GM18507 (cell line): Measurements from ENCODE around the gene FBXO46.

ENCODE experiments used
- DNase-seq: peaks from one replicate; pipeline ENCODE4 v3.0.0; 2011; ENCODE audit warnings: low read depth; ENCODE audit not compliant: insufficient read length; ENCODE audit errors: extremely low spot score
- FAIRE-seq: peaks from 2 replicates; lab custom pipeline; 2011; peaks lifted over from hg19 to GRCh38; lab: Jason Lieb, UNC

The FBXO46 gene, protein sequence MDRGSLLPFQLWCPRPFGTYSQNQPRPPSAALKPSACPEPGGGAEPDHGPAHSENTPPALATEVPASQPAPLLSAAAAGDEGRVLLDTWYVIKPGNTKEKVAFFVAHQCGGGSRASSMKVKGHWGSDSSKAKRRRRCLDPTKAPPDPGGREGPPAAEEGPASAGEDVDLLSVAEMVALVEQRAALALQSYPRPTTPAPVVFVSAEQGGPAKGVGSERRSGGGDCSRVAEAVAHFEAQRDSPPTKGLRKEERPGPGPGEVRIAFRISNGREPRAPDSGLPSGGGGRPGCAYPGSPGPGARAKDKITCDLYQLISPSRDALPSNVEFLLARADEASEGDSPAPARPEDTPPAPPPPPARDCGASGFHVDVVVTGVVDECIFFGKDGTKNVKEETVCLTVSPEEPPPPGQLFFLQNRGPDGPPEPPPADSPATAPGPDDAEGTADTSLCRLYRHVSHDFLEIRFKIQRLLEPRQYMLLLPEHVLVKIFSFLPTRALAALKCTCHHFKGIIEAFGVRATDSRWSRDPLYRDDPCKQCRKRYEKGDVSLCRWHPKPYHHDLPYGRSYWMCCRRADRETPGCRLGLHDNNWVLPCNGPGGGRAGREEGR

DNA sequence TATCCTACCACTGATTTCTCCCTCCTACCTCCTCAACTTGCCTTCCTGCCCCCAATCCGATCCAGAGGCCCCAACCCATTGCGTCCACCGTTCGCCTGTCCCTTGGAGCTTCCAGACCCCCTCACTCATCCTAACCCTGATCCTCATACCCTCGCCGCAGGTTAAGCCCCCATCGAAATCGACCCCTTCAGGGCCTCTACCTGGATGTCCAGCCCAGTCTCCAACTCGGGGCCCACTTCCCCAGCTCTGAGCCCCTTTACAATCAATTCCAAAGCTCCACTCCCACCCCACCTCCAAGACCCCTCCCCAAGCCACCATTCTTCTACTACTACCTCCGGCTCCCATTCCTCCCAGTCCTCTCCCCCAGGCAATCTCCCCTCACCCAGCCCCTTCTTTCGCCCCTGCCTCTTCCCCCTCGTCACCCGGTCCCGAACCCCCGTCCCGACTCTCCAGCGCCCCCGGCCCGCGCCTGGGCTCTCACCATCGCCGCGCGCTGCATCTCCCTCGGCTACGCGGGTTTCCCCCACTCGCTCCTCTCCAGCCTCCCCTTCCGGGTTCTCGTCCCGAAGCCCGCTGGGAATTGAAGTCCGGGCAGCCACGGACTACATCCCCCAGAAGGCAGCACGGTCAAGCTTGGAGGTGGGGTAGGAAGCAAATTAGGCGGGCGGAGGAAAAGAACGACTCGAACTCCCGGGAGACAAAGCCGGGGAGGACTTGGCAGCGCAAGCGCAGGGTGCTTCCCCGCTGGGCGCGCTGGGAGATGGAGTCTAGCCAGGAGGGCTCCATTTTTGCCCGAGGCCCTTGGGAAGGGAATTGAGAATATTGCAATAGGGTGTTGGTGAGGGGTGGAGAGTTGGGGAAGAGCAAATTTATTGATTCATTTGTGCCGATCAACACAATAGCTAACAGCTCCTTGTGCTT lies at the start of gene FBXO46:
Gene FBXO46 (minus strand): TSS at position 529 of the 921 bp plus-strand sequence. CDS start 17,401 bp downstream, outside the sequence.
- peak; percentile 94 for DNase-seq
- peak; percentile 99 for FAIRE-seq

DNA sequence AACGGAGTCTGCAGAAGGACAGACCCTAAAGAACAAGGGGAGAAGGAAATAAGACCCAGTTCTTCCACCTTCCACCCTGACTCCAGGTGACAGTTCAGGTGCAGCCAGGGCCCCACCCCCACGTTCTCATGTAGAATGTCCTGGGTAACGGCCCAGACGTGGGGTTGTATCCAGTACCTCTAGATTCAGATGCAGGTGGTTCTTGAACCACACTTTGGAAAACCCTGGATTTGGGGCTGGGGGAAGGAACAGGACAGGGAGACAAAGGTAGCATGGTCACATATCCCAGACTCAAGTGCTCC lies 49.4 kb upstream of the FBXO46 start:
- FAIRE-seq (no peak), DNase-seq (no peak)

DNA sequence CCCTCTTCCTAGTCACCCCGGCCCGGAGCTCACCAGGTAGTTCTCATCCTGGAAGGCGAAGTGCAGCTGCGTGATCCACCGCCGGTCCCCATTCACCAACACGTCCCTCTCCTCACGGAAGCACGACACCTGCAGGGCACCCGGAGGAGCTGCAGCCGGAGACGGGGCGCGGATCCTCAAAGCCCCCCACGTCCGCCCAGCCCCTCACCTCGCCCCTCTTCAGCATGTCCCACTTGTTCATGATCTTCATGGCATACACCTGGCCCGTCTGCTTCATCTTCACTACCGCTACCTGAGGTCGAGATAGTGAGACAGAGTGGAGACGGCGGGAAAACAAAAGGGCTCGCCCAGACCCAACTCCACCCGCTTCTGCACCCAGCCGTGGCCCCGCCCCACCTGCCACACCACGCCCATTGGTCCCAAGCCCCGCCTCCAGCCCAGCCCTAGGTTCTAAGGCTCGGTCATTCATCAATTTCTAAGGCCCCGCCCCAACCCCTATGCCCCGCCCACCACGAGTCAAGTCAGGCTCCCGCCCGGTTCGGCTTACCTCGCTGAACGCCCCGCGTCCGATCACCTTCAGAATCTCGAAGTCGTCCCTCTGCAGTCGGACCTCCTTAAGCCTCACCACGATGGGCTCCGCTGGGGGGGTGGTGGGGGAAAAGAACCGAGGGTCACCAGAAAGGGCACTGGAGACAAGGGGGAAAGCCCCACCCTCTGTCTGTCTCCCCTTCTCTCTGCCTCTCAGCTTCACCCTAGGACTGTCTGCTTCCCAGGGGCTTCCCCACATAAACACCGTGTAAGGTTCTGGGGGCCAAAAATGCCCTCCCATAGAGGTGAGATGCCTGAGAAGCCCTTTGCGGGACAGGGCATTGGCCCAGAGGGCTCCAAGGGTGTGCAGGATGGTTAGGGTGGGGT lies 48.8 kb upstream of the FBXO46 start:
- DNase-seq: peak; percentile 88
- peak; percentile 94 for FAIRE-seq

DNA sequence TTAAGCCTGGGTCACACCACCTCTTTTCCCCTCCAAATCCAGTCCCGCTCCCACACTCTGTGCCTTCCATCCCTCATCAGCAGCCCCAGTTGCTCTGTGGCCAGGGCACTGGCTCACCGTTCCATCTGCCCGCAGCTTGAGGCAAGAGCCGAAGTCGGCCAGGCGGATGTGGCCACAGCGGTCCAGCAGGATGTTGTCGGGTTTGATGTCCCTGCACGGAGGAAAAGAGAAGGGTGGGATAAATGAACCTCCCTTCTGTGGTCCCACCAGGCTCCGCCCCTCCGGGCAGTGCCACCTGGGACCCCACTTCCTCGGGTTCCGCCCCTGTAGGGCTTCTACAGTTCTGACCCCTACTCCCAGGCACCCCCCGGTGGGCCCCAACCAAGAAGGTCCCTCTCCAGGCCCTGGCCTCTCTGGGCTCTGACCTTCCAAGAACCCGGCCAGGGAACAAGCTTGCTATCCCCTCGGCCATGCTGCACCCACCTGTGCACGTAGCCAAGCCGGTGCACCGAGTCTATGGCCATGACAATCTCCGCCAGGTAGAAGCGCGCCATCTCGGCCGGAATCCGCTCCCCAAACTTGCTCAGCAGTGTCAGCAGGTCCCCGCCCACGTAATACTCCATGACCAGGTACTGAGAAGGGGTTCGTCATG lies 47.4 kb upstream of the FBXO46 start:
- DNase-seq: no peak
- no peak for FAIRE-seq

- FAIRE-seq (no peak), DNase-seq (no peak)
These were observed 46.8 kb upstream of the FBXO46 start for GRCh38 chr19:45777395-45777961.

- no peak for DNase-seq
- no peak for FAIRE-seq
These were observed 44.1 kb upstream of the FBXO46 start for GRCh38 chr19:45774765-45775164.

GRCh38 chr19:45773384-45773783 lies 42.7 kb upstream of the FBXO46 start:
- DNase-seq: no peak
- no peak for FAIRE-seq

DNA sequence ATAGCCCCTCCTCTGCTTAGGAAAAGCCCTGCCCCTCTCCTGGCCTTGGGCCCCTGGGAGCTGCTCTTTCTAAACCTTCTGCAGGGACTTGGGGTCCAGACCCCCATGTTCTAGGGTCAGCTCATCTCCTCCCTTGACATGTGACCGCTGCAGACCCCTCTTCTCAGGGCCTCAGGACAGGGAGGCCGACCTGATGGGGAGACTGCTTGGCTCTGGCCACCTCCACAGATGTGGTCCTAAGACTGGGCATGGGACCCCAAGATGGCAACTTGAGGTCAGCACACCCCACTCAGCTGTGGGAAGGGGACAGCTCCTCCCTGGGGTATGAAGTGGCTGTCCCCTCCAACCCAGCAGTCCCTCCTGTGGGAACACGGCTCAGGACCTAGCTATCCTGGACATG lies 42.2 kb upstream of the FBXO46 start:
- DNase-seq (no peak), FAIRE-seq (no peak)

DNA sequence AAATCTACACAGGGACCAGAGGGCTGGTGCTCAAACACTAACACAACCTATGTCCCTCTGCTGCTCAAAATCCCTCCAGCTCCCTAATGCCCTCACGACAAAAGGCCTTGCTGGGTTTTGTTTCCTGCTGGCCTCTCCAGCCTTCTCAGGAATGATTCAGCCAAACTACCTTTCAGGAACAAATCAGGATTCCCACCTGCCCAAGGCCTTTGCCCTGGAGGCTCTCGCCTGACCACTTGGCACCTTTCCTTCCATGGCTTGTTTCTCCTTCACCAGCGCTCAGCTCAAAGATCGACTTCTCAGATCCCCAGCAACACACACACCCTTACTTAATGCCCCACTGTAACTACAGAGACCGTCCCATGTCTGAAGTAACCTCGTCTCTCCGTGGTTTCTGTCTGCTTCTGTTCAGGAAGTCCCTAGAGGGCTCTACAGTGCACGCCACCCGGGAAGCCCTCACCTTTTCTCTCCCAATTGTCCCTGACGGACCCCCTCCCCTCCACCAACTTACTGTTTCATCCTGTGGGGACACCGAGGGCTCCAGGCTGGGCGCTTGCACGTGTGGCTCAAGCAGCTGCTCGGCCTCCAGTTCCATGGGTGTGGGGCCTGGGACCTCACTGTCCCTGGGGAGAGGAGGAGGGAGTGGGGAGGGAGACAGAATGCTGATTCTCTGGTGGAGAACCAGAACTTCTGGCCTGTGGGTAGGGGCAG lies 41.6 kb upstream of the FBXO46 start:
- FAIRE-seq (no peak), DNase-seq (no peak)

DNA sequence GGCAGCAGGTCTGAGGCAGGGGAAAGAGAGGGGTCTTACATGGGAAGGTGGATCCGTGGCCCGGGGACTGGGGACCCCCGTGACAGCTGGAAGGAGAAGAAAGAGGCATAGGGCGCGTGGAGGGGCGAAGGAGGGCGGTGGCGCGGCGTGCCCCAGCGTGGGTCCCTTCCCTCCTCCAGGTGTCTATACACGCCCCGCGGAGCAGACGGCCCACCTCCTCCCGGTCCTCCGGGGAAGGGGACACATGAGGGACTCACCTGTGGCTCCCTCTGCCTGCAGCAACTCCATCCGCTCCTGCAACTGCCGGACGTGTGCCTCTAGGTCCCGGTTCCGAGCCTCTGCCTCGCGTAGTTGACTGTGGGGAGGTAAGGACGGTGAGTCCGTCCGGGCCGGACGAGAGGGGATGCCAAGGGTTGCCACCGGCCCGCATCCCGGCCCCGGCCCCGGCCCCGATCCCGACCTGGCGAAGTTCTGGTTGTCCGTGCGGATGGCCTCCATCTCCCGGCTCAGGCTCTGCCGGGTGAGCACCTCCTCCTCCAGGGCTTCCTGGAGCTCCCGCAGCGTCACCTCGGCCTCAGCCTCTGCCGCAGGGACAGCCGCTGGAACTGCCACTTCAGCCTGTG lies 40.7 kb upstream of the FBXO46 start:
- DNase-seq (no peak), FAIRE-seq (no peak)

DNA sequence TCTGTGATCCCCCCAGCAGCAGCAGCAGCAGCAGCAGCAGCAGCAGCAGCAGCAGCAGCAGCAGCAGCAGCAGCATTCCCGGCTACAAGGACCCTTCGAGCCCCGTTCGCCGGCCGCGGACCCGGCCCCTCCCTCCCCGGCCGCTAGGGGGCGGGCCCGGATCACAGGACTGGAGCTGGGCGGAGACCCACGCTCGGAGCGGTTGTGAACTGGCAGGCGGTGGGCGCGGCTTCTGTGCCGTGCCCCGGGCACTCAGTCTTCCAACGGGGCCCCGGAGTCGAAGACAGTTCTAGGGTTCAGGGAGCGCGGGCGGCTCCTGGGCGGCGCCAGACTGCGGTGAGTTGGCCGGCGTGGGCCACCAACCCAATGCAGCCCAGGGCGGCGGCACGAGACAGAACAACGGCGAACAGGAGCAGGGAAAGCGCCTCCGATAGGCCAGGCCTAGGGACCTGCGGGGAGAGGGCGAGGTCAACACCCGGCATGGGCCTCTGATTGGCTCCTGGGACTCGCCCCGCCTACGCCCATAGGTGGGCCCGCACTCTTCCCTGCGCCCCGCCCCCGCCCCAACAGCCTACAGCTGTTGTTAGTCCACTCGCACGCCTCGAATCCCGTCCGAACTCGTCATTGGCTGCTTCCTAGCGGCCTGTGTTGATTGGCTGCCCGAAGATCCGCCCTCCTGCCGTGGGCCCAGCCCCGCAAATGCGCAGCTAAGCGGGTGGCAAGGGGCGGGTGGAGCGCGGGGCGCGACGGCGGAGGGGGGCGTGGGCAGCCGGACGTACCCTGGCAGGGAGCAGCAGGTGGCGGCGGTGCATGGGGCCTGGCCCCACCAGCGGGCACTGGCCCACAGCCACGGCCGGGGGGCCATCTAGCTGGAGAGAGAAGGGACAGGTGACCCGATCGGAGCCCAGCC lies 39.8 kb upstream of the FBXO46 start:
- DNase-seq: peak; percentile 79
- peak; percentile 99 for FAIRE-seq

DNA sequence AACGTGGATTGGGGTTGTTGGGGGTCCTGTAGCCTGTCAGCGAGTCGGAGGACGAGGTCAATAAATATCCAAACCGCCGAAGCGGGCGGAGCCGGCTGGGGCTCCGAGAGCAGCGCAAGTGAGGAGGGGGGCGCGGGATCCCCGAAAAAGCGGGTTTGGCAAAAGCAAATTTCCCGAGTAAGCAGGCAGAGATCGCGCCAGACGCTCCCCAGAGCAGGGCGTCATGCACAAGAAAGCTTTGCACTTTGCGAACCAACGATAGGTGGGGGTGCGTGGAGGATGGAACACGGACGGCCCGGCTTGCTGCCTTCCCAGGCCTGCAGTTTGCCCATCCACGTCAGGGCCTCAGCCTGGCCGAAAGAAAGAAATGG lies 39.1 kb upstream of the FBXO46 start:
- no peak for DNase-seq
- FAIRE-seq: no peak

DNA sequence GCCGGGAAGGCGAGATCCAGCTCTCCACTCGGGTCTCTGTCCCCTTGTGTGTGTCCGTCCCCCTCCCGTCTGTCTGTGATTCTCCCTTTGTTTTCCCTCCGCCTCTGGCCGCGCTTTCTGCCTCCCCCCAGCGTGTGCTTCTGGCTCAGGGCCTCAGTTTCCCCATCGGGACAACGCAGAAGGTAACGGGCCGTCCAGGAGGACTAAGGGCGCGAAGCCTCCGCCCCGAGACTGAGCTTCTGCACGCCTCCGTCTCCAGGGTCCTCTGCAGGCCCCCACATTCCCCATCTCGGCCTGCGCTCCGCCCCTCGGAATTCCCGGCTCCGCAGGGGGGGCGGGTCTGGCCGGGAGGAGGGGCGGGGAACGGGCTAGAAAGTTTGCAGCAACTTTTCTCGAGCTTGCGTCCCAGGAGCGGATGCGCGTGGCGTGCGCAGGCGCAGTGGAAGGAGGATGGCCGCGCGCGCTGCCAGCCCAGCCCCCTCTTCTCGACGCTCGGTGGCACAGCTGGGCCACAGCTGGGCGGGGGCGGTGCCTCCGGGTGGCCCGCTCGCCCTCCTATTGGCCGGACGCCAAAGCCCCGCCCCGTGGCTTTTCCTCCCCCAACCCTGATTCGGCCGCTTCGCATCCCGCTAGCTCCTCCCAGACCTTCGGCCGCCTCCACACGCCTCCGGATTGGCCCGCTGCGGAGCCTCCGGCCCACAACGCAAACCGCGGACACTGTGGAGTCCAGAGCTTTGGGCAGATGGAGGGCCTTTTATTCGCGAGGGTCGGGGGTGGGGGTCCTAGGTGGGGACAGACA lies 38.5 kb upstream of the FBXO46 start, which contains the start of gene SIX5:
Gene SIX5 (minus strand): TSS at position 269 of the 799 bp plus-strand sequence. CDS start 408 bp downstream, outside the sequence.
- DNase-seq (peak; percentile 98), FAIRE-seq (peak; percentile 99)

- DNase-seq: no peak
- no peak for FAIRE-seq
These were observed 37.9 kb upstream of the FBXO46 start for GRCh38 chr19:45768655-45768983.

DNA sequence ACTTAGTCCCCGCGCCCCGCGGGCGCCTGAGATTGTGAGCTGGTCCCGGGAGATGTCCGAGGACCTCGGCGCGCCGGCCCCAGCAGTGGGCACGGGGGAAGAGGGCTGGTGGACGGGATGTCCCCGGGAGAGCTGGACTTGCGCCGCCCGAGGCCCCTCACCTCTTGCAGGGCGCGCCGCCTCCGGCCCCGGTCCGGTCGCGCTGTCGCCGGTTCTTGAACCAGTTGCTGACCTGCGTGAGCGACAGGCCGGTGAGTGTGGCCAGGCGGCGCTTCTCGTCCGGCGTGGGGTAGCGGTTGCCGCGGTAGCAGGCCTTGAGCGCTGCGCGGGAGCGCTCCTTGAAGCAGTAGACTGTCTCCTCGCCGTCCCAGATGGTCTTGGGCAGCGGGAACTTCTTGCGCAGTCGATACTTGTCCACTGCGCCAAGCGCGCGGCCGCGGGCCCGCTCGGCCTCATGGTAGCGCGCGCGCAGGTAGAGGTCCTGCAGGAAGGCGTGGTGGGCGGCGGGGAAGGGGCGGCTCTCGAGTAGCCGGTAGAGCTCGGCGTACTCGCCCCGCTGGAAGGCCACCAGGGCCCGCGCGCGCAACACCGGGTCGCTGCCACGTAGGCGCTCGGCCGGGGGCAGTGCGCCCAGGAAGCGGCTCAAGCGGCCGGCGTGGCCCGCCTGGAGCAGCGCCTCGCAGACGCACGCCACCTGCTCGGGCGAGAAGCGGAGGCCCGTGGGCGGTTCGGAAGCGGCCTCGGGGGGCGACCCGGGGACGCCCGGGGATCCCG lies 37.4 kb upstream of the FBXO46 start:
- FAIRE-seq (no peak), DNase-seq (no peak)
